Endometrial microvascular endothelial cells (primary cell): ENCODE results near the gene MERTK. TPM values are rescaled to one million over a fixed set of nuclear protein-coding genes. Genes with fewer than 3 reads are reported as not detected.

Experiments
- total RNA-seq: library from RNA; depleted of rRNA; stranded (reverse); fragments of >200 nt; gene quantifications from one replicate; pipeline ENCODE4 v1.2.3, GENCODE V29; 2015; ENCODE audit errors: inconsistent ontology term

MERTK gene
- total RNA-seq, 1 donor from 2014 or later: 15.2 TPM

Other genes starting within 250 kb of the MERTK start
- 73.8 TPM for gene ANAPC1, start 14.4 kb upstream of the MERTK start, total RNA-seq
- 79.4 TPM for gene TMEM87B, start 156.7 kb downstream of the MERTK start, total RNA-seq
- gene FBLN7, start 239.8 kb downstream of the MERTK start, total RNA-seq: 3.2 TPM